HG03103 (cell line): ENCODE measurements around the gene ATP5F1E.

ENCODE experiments used
- ATAC-seq: cut with Tn5 transposase; IDR thresholded peaks from one replicate; pipeline ENCODE4 v1.9.1; 2021; ENCODE audit warnings: low read depth; ENCODE audit not compliant: unreplicated experiment

ATP5F1E gene

DNA sequence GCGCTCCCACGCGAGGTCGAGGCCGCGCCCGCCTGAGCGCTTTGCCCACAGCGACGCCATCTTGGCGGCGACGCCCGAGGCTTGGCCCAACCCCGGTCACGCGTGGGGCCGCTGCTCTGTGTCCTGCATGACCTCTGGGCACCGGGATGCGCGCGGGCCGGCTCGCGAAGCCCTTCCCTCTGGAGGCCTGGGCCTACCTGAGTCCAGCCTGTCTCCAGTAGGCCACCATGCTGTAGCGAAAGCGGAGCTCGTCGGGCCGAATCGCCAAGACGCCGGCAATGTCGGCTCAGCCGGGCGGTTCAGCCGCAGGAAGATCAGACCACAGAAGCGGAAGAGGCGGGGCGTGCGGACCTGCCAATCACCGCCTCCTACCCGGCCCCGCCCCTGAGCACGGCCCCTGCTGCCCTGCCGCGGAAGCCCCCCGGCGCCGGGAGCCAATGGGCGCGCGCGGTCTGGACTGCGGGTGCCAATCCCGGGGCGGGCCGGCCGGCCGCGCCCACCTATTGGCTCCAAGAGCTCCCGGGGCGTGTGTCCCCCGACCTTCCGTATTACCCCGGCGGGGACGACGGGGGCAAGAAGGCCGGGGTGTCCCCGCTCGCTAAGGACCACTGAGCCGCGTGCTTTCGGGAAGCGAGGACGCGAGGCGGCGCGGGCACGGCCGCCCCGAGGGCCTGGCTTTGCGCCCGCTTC lies at the start of gene ATP5F1E:
Gene ATP5F1E (minus strand): TSS at position 313 of the 690 bp plus-strand sequence. CDS start 84 bp downstream, at position 229.
- ATAC-seq = peak; percentile 90

DNA sequence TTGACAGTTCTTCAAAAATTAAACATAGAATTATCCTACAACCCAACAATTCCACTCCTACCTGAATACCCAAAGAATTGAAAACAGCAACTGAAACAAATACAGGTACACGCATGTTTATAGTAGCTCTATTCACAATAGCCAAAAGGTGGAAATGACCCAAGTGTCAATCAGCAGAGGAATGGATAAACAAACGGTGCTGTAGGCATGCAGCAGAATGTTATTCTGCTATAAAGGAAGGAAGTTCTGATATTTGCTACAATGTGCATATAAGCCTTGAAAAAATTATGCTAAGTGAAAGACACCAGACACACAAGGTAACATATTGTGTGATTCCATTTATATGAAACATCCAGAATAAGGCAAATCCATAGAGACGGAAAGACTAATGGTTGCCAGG lies 48.9 kb upstream of the ATP5F1E start:
- ATAC-seq = no peak

DNA sequence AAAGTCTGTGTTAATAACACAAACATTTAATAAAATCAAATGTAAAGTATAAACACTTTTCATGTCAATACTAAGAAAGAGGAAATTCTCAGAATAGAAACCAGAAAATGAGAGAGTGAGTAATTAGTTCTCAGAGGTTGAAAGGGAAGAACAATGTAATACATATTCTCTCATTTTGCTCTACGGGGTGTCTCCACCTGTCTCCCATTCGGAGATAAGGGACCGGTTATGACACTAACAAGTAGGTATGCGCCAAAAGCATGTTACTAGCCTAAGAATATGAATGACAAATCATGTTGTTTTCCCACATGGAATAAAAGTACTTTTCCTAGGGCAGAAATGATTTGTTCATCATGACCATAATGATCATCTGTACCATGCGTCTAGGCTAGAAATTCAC lies 46.1 kb upstream of the ATP5F1E start:
- ATAC-seq = no peak

DNA sequence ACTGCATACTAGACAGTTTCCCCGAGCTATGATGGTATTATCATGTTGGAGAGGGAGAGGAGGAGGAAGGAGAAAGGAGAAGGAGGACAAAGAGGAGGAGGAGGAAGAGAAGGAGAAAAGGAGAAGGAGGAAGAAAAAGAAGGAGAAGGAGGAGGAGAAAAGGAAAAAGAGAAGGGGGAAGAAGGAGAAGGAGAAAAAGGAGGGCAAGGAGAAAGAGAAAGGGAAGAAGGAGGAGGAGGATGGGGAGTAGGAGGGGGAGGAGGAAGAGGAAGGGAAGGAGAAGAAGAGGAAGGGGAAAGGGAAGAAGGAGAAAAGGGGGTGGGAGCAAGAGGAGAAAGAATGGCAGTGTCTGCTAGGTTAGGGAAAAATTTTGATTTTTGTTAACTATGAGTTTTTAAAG lies 45.6 kb upstream of the ATP5F1E start:
- no peak for ATAC-seq

DNA sequence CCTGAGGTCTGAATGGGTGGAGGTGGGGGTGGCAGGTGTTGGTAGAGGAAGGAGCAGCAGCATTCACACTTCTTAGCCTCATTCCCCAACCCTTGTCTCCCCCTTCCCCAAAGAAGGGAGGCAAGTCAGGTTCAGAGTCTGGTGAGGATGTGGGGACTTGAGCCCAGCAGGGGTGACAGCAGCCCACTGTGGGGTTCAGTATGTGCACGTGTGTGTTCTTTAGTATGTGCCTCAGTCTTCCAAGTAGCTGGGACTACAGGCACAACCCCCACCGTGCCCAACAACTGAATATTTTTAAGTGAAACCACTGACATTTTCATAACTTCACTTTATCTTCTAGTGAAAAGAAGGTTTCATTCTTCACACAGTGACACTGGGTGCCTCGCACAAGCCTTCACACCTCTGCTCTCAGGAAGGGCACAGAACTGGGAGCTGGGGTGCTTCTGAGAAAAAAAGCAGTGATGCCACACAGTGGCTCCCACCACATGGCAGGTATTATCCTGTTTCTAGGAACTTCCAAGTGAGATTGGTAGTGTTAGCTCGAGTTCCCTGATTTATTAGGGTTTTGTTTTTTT lies 43.9 kb upstream of the ATP5F1E start:
- no peak for ATAC-seq

DNA sequence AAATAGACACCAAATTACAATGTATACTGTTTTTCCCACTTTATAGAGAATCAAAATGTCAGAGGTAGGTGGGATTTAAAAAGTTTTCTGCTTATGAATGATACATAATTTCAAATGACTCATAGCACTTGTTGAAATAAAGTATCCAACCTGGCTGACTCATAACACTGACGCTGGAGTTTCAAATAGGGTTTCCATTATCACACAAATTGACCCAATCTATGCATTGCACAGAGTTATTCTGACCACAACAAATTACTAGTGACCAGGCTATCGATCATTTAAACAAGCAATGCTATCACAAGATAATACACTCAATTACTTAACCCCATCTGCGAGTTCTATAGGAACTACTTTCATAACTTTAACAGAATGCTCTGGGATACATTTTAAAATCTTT lies 42.3 kb upstream of the ATP5F1E start:
- ATAC-seq = no peak

DNA sequence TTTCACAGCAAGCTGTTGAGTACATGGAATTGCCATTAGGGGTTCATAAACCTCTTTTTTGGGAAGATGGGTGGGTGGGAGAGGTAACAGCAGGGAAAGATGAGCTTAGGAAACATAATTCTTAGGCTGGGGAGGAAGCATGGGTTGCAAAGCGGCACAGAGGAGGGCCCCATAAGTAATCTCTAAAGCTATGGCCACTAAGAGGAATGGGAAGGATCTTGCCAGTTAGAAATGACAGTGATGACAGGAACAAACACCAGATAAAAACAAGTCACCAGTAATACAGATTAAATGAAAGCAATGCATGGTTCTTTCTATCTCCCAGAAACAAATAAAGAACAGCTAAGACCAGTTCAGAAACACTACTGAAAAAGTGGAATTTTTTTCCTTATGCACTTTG lies 41.4 kb upstream of the ATP5F1E start:
- no peak for ATAC-seq

DNA sequence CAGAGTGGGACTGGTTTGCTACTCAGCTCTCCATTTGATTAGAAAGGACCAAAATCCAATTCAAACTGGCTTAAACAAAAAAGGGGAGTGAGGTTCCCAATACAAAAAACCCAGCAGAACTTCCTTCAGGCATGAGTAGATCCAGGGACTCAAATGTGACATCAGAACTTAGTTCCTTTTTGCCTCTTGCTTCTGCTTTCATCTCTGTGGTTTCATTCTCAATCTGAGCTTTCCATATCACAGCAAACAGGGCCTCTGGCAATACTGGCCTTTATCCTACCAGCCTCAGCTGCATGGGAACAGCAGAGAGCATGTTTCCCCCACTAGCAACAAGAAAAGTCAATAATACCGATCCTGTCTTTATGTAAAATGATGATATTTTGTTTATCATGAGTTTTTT lies 39.1 kb upstream of the ATP5F1E start:
- no peak for ATAC-seq

DNA sequence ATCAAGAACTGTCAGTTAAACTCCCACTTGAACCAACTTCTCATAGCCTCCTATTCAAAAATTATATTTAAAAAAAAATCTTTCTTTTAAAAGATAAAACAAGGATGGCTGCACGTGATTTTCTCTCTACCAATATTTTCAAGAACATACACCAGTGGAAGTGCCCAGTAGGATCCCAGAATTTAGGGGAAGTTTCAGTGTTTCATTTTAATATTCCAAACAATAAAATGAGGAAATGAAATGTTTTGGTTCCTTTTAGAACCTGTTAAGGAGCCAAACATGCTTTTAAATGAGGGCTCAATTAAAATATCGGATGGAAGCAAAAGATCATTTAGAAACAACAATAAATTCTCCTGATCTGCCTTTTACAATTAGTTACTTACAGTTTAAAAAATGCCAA lies 36.9 kb upstream of the ATP5F1E start:
- ATAC-seq = no peak

DNA sequence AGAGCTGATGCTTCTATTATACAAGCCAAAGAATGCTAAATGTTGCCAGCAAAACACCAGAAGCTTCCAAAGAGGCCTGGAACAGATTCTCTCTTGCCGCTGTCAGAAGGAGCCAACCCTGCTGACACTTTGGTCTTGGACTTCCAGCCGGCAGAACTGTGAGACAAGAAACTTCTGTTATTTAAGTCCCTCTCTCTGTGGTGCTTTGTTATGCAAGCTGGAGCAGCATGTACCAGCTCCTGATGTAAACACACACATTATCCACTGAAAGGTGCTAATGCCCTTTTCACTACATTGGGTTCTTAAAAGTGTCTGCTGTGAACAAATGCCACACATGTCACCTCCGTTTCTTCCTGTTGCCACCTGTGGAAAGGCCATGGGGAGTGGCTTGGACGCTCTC lies 36.4 kb upstream of the ATP5F1E start:
- ATAC-seq = no peak

DNA sequence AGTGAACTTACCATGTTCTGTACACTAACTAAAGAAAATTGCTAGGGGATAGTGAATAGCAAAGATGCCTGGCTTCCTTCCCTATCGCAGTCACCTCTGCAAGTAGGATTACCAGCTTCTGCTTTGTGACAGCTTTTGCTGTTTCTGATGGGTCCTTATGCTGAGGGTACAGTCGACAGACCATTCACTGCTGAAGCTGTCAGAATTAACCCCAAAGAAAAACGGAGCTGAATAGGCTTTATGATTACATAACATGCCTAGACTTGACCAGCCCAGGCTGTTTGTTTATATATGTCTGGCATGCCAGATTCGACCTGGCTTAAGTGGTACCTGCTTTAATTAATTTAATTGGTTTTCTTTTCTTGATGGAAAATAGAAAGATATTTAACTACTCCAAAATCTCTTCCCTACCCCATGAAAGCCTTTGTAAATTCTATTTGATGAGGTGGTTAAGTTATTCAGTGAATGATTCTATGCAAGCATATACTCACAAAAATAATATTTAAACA lies 32.1 kb upstream of the ATP5F1E start:
- no peak for ATAC-seq

DNA sequence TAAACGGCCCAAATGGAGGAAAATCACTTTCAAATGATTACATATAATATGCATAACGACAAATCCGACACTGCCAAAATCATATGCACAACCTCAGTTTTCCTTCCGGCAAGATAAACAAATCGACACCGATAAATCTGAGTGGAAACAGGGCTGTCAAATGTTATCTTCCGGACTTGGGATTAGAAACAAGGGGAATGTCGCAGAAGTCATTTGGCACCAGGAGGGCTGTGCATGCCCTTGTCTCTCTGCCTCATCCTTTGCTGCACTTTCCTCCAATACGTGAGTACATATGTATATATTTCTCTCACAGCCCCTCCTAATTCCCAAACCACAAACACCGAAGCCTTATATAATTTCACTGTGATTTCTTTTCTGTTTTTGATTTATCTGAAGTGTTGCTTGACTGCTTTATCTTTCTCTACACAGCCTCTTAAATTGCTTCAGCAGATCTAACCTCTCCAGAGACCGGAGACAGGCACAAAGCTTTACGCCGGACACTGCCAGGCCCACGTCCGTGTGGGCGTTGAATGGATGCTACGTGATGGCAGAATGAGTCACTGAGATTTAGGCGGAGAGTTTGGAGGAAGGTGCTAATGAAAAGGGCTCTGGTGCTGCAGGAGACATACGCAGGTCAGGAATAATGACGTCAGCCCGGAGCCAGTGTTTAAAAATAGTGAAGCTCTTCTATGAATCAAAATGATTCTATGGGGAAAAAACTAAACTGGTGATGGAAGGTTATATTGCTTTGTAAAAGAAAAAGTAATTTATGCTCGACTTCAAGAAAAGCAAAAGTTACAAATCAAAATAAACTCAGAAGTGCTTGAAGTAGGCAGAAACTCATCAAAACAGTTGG lies 31.5 kb upstream of the ATP5F1E start:
- ATAC-seq = no peak

DNA sequence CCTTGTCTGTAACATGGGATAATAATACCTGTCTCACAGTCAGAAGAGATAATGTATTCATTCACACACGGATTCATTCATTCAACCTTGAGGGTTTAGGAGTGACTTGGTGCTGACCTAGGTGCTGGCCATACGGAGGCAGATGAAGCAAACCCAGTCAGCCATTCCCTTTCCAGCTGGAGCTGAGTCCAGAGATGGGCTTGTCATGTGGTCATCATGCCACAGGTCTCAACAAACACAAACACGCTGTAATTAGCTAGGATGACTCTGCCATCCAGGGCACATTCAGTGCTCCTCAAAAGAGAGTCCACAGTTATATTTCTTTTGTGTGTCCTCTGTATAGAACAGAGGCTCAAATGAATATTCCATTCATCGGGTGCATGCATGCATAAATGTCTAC lies 29.9 kb upstream of the ATP5F1E start:
- ATAC-seq = no peak

DNA sequence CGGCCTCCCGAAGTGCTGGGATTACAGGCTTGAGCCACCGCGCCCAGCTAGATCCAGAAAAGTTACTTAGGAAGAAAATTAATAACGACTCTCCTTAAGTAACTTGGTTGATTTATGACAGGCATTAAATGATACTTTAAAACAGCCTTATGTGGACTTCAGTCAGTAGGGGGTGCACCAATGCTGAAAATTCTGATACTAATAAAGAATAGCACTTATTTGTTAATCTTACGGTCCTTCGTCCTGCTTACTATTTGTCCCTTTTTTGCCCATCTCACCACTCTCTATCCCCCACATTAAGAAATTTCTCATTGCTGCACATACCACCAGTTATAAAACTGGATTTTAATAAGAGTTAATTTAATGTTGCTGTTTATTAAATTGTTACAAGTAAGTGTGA lies 23.2 kb upstream of the ATP5F1E start:
- ATAC-seq = no peak

DNA sequence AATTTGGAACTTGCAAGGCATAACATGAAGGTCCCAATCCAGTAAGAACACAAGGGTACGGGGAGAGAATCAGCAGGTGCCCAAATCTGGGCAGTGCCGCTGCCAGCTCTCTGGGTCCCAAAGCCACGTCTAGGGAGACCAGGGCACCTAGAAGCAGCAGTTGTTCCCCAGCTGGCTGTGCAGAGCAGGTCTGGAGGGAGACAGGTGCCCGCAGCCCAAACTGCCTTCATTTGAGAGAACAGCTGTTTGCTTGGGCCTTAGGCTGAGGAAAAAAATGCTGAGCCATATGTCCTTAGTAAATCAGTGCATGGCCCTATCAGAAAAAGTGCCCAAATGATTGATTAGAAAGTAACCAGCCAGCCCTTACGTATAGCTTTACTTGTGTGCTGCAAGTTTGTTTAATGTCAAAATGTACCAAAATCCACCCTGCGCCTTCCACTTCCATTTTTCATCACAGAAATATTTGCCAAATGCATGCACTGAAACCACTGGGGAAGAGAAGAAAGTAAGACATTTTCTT lies 19.6 kb upstream of the ATP5F1E start:
- ATAC-seq = no peak

DNA sequence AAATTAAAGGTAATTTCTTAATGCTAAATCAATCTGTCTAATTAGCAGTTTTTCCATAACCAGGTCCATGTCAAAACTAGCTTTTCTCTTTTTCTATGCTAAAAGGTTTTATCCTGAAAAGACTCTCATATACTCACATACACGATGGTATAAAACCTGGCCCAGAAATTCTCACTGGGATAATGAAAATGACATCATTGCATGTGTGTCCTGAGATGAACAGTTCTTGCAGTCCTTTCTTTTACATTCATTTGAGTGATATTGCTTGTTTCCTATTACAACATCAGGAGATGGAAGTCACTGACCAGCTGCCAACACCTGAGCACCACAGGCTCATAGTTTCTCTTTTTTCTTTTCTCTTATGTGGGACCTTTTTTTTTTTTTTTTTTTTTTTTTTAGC lies 18.3 kb upstream of the ATP5F1E start:
- ATAC-seq = no peak

DNA sequence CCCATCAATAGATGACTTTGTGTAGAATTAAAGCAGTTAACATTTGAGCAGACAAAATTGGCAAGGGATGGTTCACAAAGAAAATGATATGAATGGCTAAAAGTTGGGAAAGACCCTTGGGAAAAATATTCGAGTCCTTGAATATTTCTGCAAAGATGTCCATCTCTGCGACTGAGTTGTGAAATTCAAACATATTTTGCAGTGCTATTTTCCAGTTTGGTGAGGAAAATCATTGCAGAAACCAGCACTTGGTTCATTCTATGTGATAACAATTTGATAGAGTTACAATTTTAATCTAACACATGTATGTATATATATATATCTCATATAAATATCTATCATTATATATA lies 16.5 kb upstream of the ATP5F1E start:
- no peak for ATAC-seq

DNA sequence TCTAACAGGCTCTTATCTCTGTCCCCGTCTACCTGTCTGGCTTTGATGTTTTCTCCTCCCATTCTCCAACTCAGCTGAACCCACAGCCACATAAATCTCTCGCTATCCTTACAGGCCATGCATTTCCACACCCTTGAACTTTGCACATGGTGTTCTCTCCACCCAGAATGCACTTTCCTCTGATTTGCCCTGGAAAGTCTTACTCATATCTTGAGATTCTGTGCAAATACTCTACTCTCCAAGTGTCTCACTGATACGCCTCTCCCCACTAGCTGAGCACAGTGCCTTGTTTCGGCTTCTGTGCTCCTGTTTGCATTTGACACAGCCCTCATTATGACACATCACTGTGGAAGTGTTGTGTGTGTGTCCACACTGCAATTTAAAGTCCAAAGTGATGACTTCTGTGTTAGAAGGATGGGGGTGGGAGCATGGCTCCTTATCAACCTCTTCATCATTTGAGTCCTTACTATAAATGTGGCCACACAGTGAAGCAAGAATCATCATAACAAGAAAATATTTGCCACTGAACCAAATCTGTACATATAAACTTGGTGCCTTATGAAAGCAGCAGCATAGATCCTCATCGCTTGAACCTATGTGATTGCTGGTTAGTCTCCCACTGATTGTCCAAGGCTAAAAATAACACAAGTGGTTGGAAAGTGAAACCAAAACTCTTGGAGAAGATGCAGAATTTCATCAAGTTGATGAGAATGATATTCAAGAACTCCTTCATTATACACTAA lies 16.0 kb upstream of the ATP5F1E start:
- ATAC-seq = no peak

DNA sequence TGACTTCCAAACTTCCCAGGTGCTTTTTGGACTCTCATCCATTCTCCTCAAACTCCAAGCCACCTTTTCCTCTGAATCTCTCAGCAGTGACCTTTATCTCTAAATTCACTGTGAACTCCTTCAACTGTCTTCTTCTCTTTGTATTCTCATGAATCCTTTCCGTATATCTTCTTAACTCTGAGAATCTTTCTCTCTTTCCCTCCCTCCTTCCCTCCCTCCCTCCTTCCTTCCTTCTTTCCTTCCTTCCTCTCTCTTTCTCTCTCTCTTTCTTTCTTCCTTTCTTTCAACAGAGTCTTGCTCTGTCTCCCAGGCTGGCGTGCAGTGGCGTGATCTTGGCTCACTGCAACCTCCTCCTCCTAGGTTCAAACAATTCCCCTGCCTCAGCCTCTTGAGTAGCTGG lies 14.7 kb upstream of the ATP5F1E start:
- no peak for ATAC-seq

DNA sequence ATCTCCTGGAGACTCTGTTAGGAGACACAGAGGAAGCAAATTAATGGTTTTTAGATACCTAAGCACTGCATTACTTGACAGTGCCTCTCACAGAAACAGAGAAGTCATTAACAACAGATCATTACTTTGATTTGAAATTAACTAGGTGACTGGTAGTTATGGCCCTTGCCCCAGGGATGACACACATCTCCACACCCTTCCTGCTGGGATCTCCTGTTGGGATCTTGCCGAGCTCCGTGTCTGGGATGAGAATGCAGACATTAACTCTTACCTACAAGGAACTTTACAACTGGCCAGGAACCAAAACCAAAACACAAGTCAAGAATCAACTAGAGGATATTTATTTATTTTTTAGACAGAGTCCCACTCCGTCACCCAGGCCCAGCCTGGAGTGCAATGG lies 12.7 kb upstream of the ATP5F1E start:
- no peak for ATAC-seq

DNA sequence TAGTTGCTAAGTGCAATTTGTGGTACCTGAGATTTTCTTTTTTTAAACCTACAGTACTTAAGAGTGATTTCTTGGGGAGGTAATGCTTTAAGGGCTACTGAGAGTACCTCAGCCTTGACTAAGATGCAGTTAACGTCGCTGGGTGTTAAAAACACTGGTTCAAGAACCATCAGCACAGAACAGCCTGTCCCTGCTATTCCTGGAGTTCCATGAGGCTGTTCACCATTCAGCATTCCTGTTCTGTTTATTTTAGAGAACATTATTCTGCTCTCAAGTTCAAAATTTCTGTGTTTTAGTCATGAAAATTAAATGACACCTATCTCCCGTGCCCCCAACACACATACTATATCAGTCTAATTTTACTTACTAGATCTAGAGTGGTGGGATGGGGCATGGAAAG lies 12.2 kb upstream of the ATP5F1E start:
- ATAC-seq = no peak
